ENCODE results near the gene DCAF8L2.
"Not testable (repeated sequence)": the region's sequence is repeated elsewhere in the genome, so short reads cannot be mapped to it uniquely, and the experiment has no call there.

The DCAF8L2 gene

GRCh38 chrX:27590044-27590443 lies at the start of gene DCAF8L2:
Gene DCAF8L2, plus strand, starts transcription at chrX:27590344. Its CDS starts 156,552 bp downstream, at chrX:27746896.
- no peak for DNase-seq (ENCODE audit: low spot score)

GRCh38 chrX:27541161-27541560 lies 49.0 kb upstream of the DCAF8L2 start:
- not testable (repeated sequence) for DNase-seq (ENCODE audit: low spot score)

- no peak for DNase-seq (ENCODE audit: low spot score)
Measured at GRCh38 chrX:27548624-27549023, 41.5 kb upstream of the DCAF8L2 start.

GRCh38 chrX:27549688-27550087 lies 40.5 kb upstream of the DCAF8L2 start:
- no peak for DNase-seq (ENCODE audit: low spot score)

- DNase-seq (ENCODE audit: low spot score): no peak
Measured at GRCh38 chrX:27555514-27555913, 34.6 kb upstream of the DCAF8L2 start.

- no peak for DNase-seq (ENCODE audit: low spot score)
Measured at GRCh38 chrX:27565992-27566391, 24.2 kb upstream of the DCAF8L2 start.

GRCh38 chrX:27571164-27571563 lies 19.0 kb upstream of the DCAF8L2 start:
- no peak for DNase-seq (ENCODE audit: low spot score)

- DNase-seq (ENCODE audit: low spot score): no peak
Measured at GRCh38 chrX:27575565-27575964, 14.6 kb upstream of the DCAF8L2 start.

- DNase-seq (ENCODE audit: low spot score): no peak
Measured at GRCh38 chrX:27583976-27584375, 6.2 kb upstream of the DCAF8L2 start.

GRCh38 chrX:27591938-27592337 lies 1.8 kb downstream of the DCAF8L2 start:
- DNase-seq (ENCODE audit: low spot score): no peak

- DNase-seq (ENCODE audit: low spot score): no peak
Measured at GRCh38 chrX:27597508-27597907, 7.4 kb downstream of the DCAF8L2 start.

- no peak for DNase-seq (ENCODE audit: low spot score)
Measured at GRCh38 chrX:27598312-27598711, 8.2 kb downstream of the DCAF8L2 start.

GRCh38 chrX:27599928-27600327 lies 9.8 kb downstream of the DCAF8L2 start:
- no peak for DNase-seq (ENCODE audit: low spot score)

GRCh38 chrX:27600686-27601085 lies 10.5 kb downstream of the DCAF8L2 start:
- no peak for DNase-seq (ENCODE audit: low spot score)

- no peak for DNase-seq (ENCODE audit: low spot score)
Measured at GRCh38 chrX:27608671-27609070, 18.5 kb downstream of the DCAF8L2 start.

- DNase-seq (ENCODE audit: low spot score): no peak
Measured at GRCh38 chrX:27619459-27619858, 29.3 kb downstream of the DCAF8L2 start.

GRCh38 chrX:27619975-27620374 lies 29.8 kb downstream of the DCAF8L2 start:
- no peak for DNase-seq (ENCODE audit: low spot score)

- DNase-seq (ENCODE audit: low spot score): no peak
Measured at GRCh38 chrX:27622883-27623282, 32.7 kb downstream of the DCAF8L2 start.

- DNase-seq (ENCODE audit: low spot score): no peak
Measured at GRCh38 chrX:27626066-27626465, 35.9 kb downstream of the DCAF8L2 start.

- no peak for DNase-seq (ENCODE audit: low spot score)
Measured at GRCh38 chrX:27633328-27633727, 43.2 kb downstream of the DCAF8L2 start.

GRCh38 chrX:27656581-27656980 lies 66.4 kb downstream of the DCAF8L2 start:
- no peak for DNase-seq (ENCODE audit: low spot score)

- no peak for DNase-seq (ENCODE audit: low spot score)
Measured at GRCh38 chrX:27660878-27661277, 70.7 kb downstream of the DCAF8L2 start.

- no peak for DNase-seq (ENCODE audit: low spot score)
Measured at GRCh38 chrX:27671234-27671633, 81.1 kb downstream of the DCAF8L2 start.

- DNase-seq (ENCODE audit: low spot score): no peak
Measured at GRCh38 chrX:27674491-27674890, 84.3 kb downstream of the DCAF8L2 start.

GRCh38 chrX:27675493-27675892 lies 85.3 kb downstream of the DCAF8L2 start:
- no peak for DNase-seq (ENCODE audit: low spot score)
